HUDEP-2 (cell line): ENCODE results near the gene MRM2.
A peak's percentile ranks its signal among the peaks of the same experiment; 100 is the strongest.

Experiments
- DNase-seq, 76 experiments: peaks; one replicate each; lab custom pipeline; 2025; ENCODE audit not compliant: unreplicated experiment in 76 of 76; lab: John Stamatoyannopoulos, UW

The MRM2 gene

DNA sequence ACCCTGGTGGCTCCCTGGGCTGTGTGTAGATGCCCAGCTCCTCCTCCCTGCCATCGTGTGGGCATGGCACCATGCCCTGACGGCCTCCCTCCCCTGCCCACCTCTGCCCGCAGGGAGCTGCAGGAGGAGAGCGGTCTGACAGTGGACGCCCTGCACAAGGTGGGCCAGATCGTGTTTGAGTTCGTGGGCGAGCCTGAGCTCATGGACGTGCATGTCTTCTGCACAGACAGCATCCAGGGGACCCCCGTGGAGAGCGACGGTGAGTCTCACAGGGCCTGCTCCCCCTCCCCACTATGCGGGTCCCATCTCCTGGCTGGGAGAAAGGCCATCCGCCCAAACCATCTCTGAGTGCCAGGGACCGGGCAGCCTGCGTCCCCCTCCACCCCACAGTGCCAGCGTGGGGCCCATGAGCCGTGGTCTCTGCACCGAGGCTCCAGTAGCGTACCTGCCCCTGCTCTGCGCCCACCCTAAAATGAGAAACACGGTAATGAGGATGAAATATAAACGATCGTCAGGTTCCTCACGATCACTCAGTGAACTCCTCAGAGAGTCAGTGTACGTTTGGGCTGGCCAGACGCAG, 7.8 kb upstream of the MRM2 start:
- no peak for DNase-seq

DNA sequence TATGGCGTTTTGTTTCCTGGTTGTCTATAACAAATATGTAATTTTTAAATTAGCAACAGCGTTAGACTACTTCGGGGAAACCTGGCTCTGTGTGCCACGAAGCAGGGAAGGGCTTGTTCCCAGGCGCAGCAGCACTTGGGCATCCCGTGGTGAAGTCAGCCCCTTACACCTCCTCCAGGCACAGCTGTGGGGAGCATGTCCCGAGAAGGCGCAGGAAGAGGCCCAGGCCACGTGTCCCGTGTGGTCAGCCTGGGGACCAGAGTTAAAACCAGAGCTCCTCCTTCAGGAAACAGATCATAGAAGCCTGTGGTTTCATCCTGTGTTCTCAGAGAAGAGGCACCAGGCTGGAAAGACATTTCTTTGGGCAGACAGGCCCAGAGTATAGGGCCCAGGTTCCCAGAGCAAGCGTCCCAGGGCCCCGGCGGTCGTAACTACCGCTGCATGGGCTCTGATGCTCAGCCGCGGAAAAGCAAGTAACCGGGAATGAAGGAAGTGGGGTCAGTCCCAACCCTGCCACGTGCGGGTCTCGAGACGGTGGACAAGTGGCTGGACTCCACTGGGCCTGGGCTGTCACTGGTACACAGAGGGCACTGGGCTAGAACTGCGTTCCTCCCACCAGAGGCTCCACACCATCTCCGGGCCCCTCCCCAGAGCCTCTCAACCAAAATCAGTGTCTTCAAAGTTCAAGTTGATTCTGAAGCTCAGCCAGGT, 7.1 kb upstream of the MRM2 start:
- DNase-seq = peak in 1 of 76 experiments; percentile 6

DNA sequence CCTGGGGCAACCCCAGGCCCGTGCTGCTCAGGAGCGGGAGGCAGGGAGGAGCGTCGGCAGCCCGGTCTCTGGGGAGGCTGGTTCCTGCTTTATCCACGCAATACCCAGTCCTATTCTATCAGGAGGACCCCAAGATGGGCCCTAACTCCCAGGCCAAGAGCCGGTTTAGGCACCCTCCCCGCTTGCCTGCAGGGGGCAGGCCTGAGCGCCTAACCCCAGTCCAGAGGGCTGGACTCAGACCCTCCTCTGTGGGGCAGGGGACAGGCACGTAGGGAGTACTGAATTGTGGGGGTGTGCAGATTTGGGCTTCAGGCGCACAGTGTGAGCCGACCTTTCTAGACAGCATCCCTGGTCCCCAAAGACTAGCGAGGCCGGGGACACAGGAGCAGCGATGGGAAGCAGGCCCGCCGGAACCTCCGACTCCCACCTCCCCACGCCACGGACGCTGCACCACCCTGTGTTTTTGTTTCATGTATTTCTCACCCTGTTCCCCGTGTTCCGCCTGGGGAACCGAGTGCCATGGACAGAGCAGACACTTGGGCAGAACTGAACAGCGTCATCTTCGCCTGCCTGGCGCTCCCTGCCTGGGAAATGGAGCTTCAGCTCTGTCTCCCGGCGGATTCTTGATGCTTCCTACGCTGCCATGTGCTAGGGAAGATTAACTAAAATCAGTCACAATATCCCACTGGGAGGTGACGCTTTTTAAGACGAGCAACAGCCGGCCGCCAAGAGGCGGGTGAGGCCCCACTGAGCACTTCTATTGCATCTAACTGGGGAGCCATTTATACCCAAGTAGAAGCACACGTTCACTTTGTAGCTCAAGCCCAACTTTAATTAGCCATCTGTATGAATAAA, 5.4 kb upstream of the MRM2 start:
- DNase-seq = peak in 17 of 76 experiments; percentile 9 to 31 (median 20)

DNA sequence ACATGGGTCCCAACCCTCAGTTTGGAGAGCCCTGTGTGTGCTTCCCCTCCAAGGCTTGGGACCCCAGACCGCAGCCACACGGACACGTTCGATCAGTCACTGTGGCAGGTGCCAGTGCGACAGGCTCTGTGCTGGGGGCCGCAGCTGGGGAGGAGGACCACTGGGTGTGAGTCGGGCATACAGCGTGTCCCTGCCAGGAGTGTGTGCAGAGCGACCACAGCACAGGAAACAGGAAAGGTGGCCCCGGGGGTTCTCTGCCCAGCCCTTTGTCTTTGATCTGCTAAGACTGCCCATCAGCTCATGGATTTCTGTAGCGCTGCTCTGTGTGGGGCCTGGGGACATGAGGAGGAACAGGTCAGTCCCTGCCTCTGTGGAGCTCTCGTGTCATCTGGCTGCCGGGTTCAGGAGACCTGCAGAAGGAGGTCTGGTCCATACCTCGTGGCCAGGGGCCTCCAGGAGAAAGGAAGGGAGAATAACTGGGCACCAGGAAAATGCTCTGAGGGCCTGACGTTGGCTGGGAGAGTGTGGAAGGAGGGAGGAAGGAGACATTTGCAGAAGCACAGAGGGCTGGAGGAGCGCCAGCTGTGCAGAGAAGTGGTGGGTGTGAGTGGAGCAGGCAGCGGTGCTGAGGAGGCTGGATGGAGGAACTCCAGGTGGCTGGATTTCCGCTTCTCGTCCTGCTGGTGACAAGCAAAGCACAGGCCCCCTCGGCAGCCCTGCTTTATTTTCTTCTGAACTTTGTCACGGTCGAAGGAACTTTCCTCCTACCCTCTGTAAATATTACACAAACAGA, 4.1 kb upstream of the MRM2 start:
- peak in 1 of 76 experiments; percentile 14 for DNase-seq

DNA sequence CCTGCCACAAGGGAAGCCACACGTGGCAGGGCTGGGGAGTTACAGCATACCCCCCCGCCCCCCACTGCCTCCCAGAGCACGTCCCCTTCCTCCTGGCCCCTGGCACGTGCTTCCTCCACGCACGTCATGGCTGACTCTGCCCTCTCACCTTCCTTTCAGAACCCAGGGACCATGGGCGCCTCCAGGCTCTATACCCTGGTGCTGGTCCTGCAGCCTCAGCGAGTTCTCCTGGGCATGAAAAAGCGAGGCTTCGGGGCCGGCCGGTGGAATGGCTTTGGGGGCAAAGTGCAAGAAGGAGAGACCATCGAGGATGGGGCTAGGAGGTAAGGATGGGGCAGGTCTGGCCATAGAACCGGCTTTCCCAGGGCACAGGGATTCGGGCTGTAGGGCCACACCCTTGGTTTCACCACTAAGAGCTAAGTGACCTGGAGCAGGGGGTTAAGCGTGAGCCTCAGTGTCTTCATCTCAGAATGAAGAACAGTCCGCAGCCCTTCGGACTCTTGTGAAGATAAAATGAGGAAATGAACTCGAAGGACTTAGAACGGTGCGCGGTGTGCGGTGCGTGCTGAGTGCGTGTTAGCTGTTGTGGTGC, 2.5 kb upstream of the MRM2 start:
- DNase-seq = no peak

DNA sequence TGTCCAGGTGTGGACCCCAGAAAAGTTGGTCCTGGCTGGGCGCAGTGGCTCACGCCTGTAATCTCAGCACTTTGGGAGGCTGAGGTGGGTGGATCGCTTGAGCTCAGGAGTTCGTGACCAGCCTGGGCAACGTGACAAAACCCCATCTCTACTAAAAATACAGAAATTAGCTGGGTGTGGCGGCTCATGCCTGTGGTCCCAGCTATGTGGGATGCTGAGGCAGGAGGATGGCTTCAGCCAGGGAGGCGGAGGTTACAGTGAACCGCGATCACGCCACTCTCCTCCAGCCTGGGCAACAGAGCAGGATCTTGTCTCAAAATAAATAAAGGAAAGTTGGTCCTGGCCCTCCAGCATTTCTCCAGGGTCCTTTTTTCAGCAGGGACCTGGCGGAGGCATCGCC, 1.5 kb upstream of the MRM2 start:
- DNase-seq = peak in 31 of 76 experiments; percentile 7 to 78 (median 53)

DNA sequence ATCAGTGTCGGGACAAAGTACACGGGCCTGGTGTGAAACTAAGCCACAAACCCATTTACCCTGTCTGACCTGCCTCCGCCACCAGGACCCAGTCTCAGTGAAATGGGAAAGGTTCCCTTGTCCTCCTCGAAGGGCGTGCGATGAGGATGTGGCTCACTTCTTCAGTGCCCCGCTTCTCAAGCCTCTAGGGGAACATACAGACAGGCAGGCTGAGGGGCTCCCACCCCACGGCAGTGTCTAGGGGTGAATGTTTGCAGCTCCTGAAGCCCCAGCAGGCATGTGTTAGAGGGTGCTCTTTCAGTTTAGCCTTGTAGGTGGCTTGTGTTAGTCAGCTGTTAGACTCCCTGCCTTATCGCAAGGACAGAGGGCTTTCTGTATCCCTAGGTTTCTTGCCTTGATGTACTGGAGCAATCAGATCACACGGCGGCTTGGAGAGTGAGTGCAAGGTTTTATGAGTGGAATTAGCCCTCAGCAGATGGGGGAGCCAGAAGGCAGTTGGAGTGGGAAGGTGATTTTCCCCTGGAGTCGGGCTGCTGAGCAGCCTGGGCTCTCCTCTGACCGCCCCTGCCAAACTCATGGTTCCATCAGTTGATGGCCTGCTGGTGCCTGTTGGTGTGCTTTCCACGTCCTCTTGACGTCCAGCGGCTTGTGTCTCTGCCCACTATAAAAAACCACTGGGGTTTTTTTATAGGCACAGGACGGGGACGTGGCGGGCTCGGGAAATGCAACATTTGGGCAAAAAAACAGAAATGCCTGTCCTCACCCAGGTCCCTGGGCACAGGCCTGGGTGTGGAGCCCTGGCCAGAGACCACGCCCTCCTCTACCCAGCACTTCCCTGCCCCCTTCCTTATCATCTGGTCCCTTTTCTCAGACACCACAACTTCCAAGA, 780 bp upstream of the MRM2 start:
- DNase-seq = peak in 62 of 76 experiments; percentile 8 to 83 (median 45)

DNA sequence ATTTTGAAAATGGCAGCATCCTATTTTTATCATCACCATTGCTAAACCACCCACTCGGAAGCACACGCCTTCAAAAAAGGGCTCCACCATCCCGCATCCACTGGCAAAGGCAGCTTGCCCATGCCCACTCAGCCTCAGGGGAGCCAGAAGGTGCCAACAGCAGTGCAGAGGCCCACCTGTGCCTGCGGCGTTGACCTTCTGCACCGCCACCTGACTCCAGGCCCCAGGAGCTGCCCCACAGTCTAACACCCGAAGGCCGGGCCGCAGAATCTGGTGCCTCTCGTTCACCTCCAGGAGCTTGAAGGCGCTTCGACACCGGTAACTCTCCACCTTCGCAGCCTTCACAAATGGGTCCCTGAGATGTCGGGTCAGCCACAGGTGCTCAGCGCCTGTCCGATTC, 2.8 kb downstream of the MRM2 start:
- no peak for DNase-seq

DNA sequence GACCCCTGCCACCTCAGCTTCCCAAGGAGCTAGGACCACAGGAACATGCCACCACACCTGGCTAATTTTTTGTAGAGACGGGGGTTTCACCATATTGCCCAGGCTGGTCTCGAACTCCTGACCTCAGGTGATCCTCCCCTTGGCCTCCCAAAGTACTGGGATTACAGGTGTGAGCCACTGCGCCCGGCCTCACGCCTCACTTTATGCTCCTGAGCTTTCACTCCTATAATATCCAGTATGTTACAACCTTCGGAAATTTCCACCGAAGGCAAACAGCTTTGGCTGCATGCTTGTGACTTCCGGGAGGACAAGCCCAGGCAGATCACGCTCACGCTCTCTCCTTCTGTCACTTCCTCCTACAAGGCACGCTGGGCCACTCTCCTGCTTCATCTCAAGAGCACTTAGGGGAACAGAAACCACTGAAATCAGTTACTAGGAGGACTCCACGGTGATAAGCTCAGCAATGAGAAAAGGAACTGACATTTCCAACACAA, 4.8 kb downstream of the MRM2 start:
- no peak for DNase-seq

DNA sequence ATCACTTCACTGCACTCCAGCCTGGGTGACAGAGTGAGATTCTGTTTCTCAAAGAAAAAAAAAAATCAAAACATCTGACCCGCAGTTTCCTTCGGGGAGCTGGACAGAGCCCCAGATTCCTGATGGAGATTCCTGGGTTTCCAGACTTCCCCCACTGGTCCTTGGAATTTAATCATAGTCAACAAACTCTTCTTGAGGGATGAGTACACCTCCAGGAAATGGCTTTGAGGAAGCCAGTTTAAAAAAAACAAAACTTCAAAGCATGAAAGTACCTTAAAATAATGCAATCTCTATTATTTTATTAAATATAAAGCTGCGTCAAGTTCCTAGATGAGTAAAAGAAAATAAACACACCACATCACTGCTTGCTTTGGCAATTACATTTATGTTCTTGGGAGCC, 8.1 kb downstream of the MRM2 start:
- DNase-seq = no peak

DNA sequence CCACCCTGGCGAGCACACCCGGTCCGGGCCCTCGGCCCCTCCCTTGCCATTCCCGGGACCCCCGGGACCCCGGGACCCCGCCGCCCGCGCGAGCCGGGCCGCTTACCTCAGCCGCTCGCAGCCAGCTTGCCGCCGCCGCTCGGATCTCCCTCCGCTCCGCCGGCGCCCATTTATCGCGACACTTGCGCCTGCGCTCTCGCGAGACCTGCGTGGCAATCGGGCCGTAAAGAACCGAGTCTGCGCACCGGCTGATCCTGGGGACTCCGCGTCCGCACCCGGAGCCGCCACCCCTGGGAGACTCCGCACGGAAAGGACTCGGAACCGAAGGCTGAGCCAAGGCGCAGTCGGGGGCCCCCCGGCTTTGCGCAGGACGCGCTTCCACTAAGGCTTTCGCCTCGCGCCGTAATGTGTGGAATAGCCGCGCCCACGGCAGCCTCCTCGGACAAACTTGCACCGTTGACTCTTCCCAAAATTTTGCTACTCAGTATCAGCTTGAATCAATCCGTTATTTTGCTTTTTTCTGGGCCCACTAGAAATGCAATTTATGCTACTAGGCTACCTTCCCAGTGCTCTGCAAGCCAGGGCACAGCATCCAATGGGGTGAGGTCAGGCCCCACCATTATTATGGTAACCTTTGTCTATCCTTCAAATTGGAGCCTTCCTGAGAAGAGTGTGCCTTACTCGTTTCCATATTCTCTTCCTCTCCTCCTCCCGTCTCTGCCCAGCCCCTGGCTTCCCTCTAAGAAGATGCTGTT, 9.1 kb downstream of the MRM2 start, which contains the start of gene MAD1L1:
Gene MAD1L1, minus strand, starts transcription at position 180 of the 755 bp plus-strand sequence. CDS start 2,812 bp downstream, outside the sequence.
- peak in 73 of 76 experiments; percentile 8 to 89 (median 77) for DNase-seq

DNA sequence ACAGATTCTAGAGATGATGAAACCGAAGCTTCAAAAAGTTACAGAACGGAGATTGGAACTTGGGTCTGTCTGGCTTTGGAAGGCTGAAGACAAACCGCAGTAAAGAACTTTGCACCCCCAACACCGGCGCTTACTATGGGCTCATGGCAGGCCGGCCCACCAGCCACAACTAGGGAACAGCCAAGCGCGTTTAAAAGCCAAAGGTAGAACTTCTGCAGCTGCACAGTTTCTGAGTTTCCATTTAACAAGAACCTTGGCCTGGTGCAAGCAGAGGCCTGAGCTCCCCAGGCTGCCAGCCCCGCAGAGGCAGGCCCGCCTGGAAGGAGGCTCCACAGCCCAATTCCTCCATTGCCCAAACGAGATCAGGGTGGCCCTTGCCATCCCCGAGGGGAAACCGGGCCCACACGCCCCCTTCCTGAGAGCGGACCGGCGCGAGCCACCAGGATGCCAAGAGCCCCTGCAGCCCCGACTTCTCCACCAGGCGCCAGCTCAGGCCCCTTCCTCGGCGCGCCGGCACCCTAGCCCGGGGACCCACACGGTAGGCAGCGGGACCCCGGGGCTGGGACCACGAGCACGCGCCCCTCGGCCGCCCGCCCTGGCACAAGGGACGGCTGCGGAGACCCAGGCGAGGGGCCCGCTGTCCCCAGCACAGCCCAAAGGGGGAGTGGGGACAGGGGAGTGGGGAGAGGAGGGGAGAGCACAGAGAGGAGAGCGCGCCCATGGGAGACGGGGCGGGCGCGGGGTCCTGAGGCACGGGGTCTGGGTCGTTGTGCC, 9.8 kb downstream of the MRM2 start:
- DNase-seq = peak in 5 of 76 experiments; percentile 14 to 26 (median 21)

DNA sequence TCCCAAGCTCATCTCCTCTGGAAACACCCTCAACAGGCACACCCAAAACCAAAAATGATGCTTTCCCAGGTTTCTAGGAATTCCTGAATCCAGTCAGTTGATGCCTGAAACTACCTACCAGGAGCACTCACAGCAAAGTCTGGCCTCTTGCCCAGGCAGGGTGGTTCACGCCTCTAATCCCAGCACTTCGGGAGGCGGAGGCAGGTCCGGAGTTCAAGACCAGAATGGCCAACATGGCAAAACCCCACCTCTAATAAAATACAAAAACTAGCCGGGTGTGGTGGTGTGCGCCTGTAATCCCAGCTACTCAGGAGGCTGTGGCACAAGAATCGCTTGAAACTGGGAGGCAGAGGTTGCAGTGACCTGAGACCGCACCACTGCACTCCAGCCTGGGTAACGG, 11.1 kb downstream of the MRM2 start:
- DNase-seq = no peak

DNA sequence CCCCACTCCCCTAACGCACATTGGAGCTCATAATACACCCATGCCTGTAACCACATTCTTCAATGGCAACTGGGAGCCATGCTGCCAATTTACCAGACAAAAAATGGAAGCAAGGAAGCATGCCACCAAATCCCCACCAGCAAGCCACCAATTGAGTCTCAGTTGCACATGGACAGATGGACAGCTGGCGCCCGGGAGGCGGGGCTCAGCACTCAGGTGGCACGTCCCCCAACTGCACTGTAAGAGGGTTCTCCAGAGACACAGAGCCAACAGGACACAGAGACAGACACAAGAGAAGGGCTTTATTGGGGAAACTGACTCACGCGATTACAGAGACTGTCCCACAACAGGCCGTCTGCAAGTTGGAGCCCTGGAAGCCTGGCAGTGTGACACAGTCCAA, 11.8 kb downstream of the MRM2 start:
- DNase-seq = no peak

DNA sequence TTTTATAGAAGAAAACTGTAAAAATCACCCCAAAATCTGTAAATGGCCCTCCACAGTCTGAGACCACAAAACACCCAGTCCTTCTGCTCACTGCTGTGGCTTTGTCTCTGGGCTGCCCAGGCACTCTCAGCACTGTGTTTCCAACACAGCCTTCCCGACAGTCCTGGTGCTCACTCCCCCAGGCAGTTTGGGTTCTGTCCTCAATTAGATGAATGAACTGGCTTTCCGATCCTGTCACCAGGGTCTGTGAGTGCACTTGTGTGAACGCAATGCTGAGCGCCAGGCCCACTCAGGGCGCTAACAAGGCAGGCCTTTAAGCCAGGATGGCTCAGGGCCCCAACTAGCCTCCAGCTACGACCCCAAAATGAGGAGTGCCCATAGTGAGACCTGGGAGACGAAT, 12.5 kb downstream of the MRM2 start:
- DNase-seq = no peak

DNA sequence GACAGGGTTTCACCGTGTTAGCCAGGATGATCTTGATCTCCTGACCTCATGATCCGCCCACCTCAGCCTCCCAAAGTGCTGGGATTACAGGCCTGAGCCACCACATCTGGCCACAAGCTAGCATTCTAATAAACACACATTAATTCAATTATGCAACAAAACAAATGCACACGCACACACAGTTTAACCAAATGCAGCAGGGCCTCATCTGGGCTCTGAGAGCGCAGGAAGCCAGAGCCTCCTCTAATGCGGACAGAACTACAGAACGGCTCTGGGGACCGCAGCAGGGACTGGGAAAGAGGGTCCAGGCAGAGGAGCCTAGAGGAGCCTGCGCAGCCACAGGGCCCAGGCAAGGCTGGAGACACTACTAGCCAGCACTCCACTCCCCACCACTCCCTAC, 13.1 kb downstream of the MRM2 start:
- no peak for DNase-seq

DNA sequence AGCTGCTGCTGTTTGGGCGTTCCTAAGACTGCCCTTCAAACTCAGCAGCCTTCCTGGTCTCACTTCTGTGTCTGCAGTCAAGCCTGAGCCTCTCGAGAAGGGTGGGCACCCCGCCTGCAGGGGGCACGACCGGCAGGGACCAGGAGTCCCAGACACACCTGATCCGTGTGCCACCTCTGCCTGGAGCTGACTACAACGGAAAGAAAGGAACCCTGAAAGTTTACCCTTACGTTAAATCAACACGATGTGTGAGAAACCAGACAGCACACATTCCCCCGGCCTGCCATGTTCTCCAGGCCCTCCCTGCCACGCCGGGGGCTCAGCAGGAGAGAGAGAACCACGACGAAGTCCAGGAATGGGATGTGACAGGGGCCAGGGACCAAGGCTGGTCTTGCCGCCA, 14.3 kb downstream of the MRM2 start:
- no peak for DNase-seq

DNA sequence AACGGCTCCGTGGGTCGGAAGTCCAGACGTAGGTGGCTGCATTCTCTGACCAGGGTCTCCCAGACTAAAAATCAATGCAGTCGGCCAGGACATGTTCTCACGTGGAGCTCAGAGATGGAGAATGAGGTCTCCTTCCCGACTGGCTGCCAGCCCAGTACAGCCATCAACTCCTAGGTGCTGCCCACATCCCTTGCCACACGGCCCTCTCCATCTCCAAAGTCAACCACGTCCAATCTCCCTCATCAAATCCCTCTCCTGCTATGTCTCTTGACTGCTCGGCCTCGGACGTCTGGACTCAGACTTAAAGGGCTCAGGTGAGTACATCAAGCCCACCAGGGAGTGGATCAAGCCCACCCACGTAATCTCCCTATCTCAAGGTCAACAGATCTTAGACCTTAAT, 16.2 kb downstream of the MRM2 start:
- no peak for DNase-seq
